MM.1S (cell line): ENCODE results near the gene KIF16B.
"Not testable (repeated sequence)": the region's sequence is repeated elsewhere in the genome, so short reads cannot be mapped to it uniquely, and the experiment has no call there.

Experiments used
- DNase-seq: peaks from one replicate; pipeline ENCODE4 v3.0.0-alpha.2; 2015
- H2AFZ ChIP-seq: fragments of 300-600 bp; sonication (generic); 2 replicates; pipeline ENCODE4 v1.6.0; 2016; ENCODE audit warnings: antibody characterized with exemption, low read length
- H3F3A ChIP-seq: fragments of 300-600 bp; sonication (generic); 2 replicates; pipeline ENCODE4 v1.6.1; 2016; ENCODE audit warnings: mild to moderate bottlenecking, antibody characterized with exemption, low read length, moderate library complexity, mixed read lengths; ENCODE audit not compliant: insufficient read depth
- H3K27ac ChIP-seq: fragments of 300-600 bp; sonication (generic); 2 replicates; pipeline ENCODE4 v1.5.1; 2016; ENCODE audit warnings: mild to moderate bottlenecking, low read length
- H3K27me3 ChIP-seq: fragments of 300-600 bp; sonication (generic); replicated peaks from 2 replicates; pipeline ENCODE4 v1.6.0; 2016; ENCODE audit warnings: low read length; ENCODE audit not compliant: insufficient read depth
- H3K36me3 ChIP-seq: fragments of 300-600 bp; sonication (generic); replicated peaks from 2 replicates; pipeline ENCODE4 v1.6.1; 2016; ENCODE audit warnings: mild to moderate bottlenecking, low read length, mixed read lengths; ENCODE audit not compliant: insufficient read depth
- H3K4me1 ChIP-seq: fragments of 300-600 bp; sonication (generic); 2 replicates; pipeline ENCODE4 v1.6.1; 2016; ENCODE audit warnings: low read length, mixed read lengths
- H3K4me2 ChIP-seq: fragments of 300-600 bp; sonication (generic); 2 replicates; pipeline ENCODE4 v1.6.0; 2016; ENCODE audit warnings: low read depth, low read length
- H3K4me3 ChIP-seq: fragments of 300-600 bp; sonication (generic); 2 replicates; pipeline ENCODE4 v1.5.1; 2016; ENCODE audit warnings: low read length, mixed read lengths
- H3K79me2 ChIP-seq: fragments of 300-600 bp; sonication (generic); 2 replicates; pipeline ENCODE4 v1.6.1; 2016; ENCODE audit warnings: mixed run types, low read length, mixed read lengths
- H3K9ac ChIP-seq: fragments of 300-600 bp; sonication (generic); 2 replicates; pipeline ENCODE4 v1.6.1; 2016; ENCODE audit warnings: low read length, mixed read lengths
- H3K9me2 ChIP-seq: fragments of 300-600 bp; sonication (generic); replicated peaks from 2 replicates; pipeline ENCODE4 v1.6.1; 2016; ENCODE audit warnings: mild to moderate bottlenecking, low read length, mixed read lengths; ENCODE audit not compliant: insufficient read depth
- H3K9me3 ChIP-seq: fragments of 300-600 bp; sonication (generic); replicated peaks from 2 replicates; pipeline ENCODE4 v1.6.1; 2016; ENCODE audit warnings: mild to moderate bottlenecking, low read length, mixed read lengths; ENCODE audit not compliant: insufficient read depth
- H4K20me1 ChIP-seq: fragments of 300-600 bp; sonication (generic); 2 replicates; pipeline ENCODE4 v1.6.1; 2016; ENCODE audit warnings: mild to moderate bottlenecking, low read length, moderate library complexity, mixed read lengths; ENCODE audit not compliant: insufficient read depth
- EZH2 ChIP-seq: fragments of 300-600 bp; sonication (generic); optimal IDR thresholded peaks from 2 replicates; pipeline ENCODE3; 2017; ENCODE audit warnings: low read depth, mild to moderate bottlenecking, antibody characterized with exemption, low read length, mixed read lengths
- EZH2phosphoT487 ChIP-seq: fragments of 300-600 bp; sonication (generic); IDR thresholded peaks from 2 replicates; pipeline ENCODE4 v1.6.1; 2018; ENCODE audit warnings: antibody characterized with exemption, low read length
- TF ChIP-seq, protein P1 (sequence below): fragments of 300-600 bp; sonication (generic); IDR thresholded peaks from 2 replicates; pipeline ENCODE4 v1.5.1; 2016; ENCODE audit warnings: antibody characterized with exemption, low read length, mixed read lengths

KIF16B gene

DNA sequence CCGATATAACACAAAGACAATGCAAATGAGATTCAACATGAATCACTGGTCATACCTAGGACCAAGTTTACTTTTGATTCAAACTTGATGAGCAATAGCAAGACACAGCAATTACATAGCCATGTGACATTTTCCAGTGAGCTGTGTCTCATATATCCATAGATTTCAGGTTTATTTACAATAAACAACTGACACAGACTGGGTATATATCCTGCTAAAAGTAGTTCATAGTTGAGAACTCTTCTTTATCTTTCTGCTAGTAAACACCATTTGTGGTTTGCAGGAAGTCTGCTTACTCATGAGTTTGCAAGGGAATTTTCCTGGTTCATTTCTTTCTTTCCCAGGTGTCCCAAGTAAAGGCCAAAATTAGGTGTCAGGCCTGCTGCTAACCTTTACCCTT lies 343.4 kb downstream of the KIF16B start:
- Histone ChIP-seq H3K27ac (no peak overlapping the region), H3K4me1 (no peaks in the 10 kb centered on the region), H3K27me3 (no peaks in the 10 kb centered on the region)

DNA sequence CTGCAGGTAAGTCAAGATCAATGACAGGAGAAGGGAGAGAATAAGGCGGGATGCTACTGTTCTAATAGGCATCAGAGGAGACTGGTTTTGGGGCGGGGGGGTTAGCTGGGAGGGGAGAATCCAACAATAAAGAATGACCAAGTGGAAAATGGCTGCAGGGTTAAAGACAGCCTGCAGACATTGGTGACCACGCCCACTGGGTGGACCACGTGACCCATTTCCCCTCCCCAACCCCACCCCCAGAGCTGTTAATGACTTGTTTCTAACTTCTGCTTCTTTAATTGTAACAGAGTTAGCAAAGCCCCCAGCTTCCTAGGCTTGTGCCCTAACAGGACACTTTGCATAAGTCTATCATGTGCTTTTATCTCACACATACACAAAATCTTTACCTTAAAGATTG lies 344.5 kb downstream of the KIF16B start:
- Histone ChIP-seq H3K9me2 (no peaks in the 10 kb centered on the region), H3K36me3 (no peaks in the 10 kb centered on the region), H3K9me3 (no peaks in the 10 kb centered on the region), H3K27ac (no peak overlapping the region), H3F3A (no peaks in the 10 kb centered on the region), H4K20me1 (no peaks in the 10 kb centered on the region), H3K27me3 (no peaks in the 10 kb centered on the region), H3K4me3 (no peak overlapping the region), H3K4me2 (no peak overlapping the region), H3K4me1 (no peaks in the 10 kb centered on the region), H3K79me2 (no peaks in the 10 kb centered on the region), H3K9ac (no peak overlapping the region), H2AFZ (no peak overlapping the region)
- TF ChIP-seq EZH2, result no peak
- TF ChIP-seq, protein P1, sequence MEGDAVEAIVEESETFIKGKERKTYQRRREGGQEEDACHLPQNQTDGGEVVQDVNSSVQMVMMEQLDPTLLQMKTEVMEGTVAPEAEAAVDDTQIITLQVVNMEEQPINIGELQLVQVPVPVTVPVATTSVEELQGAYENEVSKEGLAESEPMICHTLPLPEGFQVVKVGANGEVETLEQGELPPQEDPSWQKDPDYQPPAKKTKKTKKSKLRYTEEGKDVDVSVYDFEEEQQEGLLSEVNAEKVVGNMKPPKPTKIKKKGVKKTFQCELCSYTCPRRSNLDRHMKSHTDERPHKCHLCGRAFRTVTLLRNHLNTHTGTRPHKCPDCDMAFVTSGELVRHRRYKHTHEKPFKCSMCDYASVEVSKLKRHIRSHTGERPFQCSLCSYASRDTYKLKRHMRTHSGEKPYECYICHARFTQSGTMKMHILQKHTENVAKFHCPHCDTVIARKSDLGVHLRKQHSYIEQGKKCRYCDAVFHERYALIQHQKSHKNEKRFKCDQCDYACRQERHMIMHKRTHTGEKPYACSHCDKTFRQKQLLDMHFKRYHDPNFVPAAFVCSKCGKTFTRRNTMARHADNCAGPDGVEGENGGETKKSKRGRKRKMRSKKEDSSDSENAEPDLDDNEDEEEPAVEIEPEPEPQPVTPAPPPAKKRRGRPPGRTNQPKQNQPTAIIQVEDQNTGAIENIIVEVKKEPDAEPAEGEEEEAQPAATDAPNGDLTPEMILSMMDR, result no peak
- TF ChIP-seq EZH2phosphoT487, result no peak
- DNase-seq, result no peak

More for the DNA sequence above, 343.4 kb downstream of the KIF16B start:
- no peak overlapping the region for H3K4me2 ChIP-seq
- no peaks in the 10 kb centered on the region for H3K9me2 ChIP-seq
- H3F3A ChIP-seq, result no peaks in the 10 kb centered on the region
- H3K4me3 ChIP-seq, result no peak overlapping the region
- no peaks in the 10 kb centered on the region for H3K9me3 ChIP-seq
- H3K79me2 ChIP-seq, result no peaks in the 10 kb centered on the region
- H2AFZ ChIP-seq, result no peak overlapping the region
- H3K9ac ChIP-seq, result no peak overlapping the region
- no peak for TF ChIP-seq EZH2phosphoT487
- no peak for DNase-seq
- H4K20me1 ChIP-seq, result no peaks in the 10 kb centered on the region
- no peaks in the 10 kb centered on the region for H3K36me3 ChIP-seq

DNA sequence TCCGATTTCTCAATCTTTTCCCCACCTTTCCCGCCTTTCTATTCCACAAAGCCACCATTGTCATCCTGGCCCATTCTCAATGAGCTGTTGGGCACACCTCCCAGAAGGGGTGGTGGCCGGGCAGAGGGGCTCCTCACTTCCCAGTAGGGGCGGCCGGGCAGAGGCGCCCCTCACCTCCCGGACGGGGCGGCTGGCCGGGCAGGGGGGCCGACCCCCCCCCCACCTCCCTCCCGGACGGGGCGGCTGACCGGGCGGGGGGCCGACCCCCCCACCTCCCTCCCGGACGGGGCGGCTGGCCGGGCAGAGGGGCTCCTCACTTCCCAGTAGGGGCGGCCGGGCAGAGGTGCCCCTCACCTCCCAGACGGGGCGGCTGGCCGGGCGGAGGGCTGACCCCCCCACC lies 346.3 kb downstream of the KIF16B start:
- not testable (repeated sequence) for H3K4me1 ChIP-seq, H3K9me2 ChIP-seq, H2AFZ ChIP-seq, H4K20me1 ChIP-seq, H3K27ac ChIP-seq, H3K4me2 ChIP-seq, H3K9me3 ChIP-seq, H3K9ac ChIP-seq, H3K36me3 ChIP-seq, H3K4me3 ChIP-seq, DNase-seq, H3K79me2 ChIP-seq, H3K27me3 ChIP-seq, H3F3A ChIP-seq

DNA sequence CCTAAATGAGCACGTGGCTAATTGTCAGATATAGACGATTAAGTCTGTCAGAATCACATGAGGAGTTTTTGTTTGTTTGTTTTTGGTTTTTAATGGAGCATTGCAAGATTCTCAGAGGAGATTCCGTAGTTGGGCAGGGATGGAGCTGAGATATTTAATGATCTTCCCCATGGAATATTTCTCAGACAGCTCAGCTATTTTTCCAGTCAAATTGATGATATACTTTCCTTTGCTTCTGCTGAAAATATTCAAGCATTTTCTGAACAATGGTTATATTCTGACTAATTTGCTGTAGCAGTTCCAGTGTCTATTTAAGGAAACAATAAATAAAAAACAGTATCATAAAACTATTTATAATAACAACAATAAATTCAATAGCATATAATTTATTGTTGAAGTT lies 348.4 kb downstream of the KIF16B start:
- no peaks in the 10 kb centered on the region for H3F3A ChIP-seq
- H3K27ac ChIP-seq, result no peak overlapping the region
- no peaks in the 10 kb centered on the region for H3K79me2 ChIP-seq
- TF ChIP-seq EZH2phosphoT487 (no peak), EZH2 (no peak)
- TF ChIP-seq, protein P1, result no peak
- H3K27me3 ChIP-seq, result no peaks in the 10 kb centered on the region
- H3K9me3 ChIP-seq, result no peaks in the 10 kb centered on the region
- H3K36me3 ChIP-seq, result no peaks in the 10 kb centered on the region
- no peaks in the 10 kb centered on the region for H4K20me1 ChIP-seq
- no peaks in the 10 kb centered on the region for H3K9me2 ChIP-seq
- no peak for DNase-seq
- H3K4me3 ChIP-seq, result no peak overlapping the region
- no peaks in the 10 kb centered on the region for H3K4me1 ChIP-seq
- no peak overlapping the region for H3K4me2 ChIP-seq
- no peak overlapping the region for H2AFZ ChIP-seq
- no peak overlapping the region for H3K9ac ChIP-seq
